ENCODE measurements around the gene CHN2. TPM values are rescaled to one million over a fixed set of nuclear protein-coding genes. Genes with fewer than 3 reads are reported as not detected.
A peak's percentile ranks its signal among the peaks of the same experiment; 100 is the strongest.

The CHN2 gene
- total RNA-seq, 1 donor = 0.81 TPM

- no peak for DNase-seq (ENCODE audit: low read depth)
- TF ChIP-seq CTCF (IDR thresholded peaks at IDR 0.05; ENCODE audit: insufficient read depth, low read length) = no peak
- no peak overlapping the region for H3K4me3 ChIP-seq (ENCODE audit: low read depth, low read length)
Measured at GRCh38 chr7:29406366-29406765, 211.8 kb downstream of the CHN2 start.

DNA sequence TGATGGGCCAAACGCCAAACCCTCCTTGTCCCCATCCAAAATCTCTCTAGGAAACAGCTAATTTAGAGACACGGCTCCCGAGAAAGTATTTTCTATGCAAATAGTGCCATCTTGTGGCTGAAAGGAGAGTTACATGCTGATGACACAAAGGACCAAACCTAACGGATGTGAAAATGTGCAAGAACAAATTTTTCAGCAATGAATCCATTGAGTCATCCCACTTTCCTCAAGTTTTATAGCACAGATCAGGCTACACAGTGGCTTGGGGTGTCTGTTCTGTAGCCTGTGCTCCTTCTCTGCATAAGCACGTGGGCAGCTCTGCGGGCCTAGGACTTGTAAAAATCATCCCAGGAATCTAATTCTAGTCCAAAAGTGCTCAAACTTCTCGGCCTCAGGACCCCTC, 214.3 kb downstream of the CHN2 start:
- peak; percentile 87 for DNase-seq (ENCODE audit: low read depth)
- H3K4me3 ChIP-seq (ENCODE audit: low read depth, low read length) = no peak overlapping the region
- TF ChIP-seq CTCF (IDR thresholded peaks at IDR 0.05; ENCODE audit: insufficient read depth, low read length) = peak; percentile 76

- TF ChIP-seq CTCF (IDR thresholded peaks at IDR 0.05; ENCODE audit: insufficient read depth, low read length) = no peak
- no peak for DNase-seq (ENCODE audit: low read depth)
- H3K4me3 ChIP-seq (ENCODE audit: low read depth, low read length) = no peak overlapping the region
Measured at GRCh38 chr7:29410996-29411395, 216.4 kb downstream of the CHN2 start.

DNA sequence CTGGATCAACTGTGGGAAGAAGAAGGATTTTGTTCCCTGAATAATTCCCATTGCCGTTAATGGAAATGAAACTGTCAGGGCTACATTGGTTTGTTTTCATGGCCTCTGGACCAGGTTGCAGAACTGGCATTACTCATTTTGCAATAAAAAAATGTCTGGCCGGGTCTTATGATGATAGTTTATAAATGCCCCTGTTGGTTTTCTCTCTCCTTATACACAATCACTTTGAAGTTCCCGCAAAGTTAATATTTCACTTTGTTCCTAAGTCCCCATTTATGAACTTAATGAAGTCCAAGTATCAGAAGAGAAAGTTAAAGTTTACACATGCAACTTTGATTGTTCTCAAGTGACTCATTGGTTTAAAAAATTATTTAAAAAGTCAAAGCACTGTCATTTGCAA, 218.3 kb downstream of the CHN2 start:
- TF ChIP-seq CTCF (IDR thresholded peaks at IDR 0.05; ENCODE audit: insufficient read depth, low read length) = no peak
- no peak for DNase-seq (ENCODE audit: low read depth)
- H3K4me3 ChIP-seq (ENCODE audit: low read depth, low read length) = no peak overlapping the region

- TF ChIP-seq CTCF (IDR thresholded peaks at IDR 0.05; ENCODE audit: insufficient read depth, low read length) = no peak
Measured at GRCh38 chr7:29413626-29414136, 219.1 kb downstream of the CHN2 start.

DNA sequence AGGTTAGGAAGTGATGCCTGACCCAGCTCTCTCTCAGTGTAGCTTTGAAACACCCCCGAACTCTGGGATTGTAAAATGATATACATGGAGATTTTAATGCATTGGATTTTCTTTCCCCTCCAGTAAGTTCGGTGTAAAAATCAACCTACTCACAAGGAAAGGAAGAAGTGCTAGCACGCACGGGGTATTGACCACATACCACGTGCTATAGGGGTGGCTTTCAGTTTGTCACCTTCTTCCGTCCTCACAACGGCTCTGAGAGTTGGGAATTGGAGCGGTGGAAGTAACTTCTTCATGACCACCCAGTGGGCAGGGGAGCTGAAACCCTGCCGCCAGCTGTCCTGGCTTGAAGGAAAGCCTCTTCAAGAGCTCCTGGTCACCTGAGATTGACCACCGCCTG, 219.6 kb downstream of the CHN2 start:
- no peak for DNase-seq (ENCODE audit: low read depth)
- TF ChIP-seq CTCF (IDR thresholded peaks at IDR 0.05; ENCODE audit: insufficient read depth, low read length) = no peak
- no peak overlapping the region for H3K4me3 ChIP-seq (ENCODE audit: low read depth, low read length)

More at GRCh38 chr7:29413626-29414136, 219.1 kb downstream of the CHN2 start:
- no peak for DNase-seq (ENCODE audit: low read depth)
- no peak overlapping the region for H3K4me3 ChIP-seq (ENCODE audit: low read depth, low read length)

DNA sequence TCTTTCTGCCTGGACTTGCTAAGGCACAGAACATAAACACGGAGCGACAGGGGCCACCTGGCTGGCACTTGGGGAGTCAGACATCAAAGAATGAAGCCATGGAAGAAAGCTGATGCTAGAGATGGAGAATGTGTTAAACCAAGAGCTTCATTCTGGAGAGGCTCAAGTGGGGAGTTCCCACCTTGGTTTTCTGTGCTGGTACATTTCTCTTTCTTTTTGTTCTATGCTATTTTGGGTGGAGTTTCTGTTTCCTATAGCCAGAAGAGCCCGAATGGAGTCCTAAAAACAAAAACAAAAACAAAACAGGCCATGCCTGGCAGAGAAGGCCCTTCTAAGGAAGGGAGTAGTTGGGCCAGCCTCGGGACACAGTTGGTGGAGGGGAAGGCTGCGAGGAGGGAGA, 220.6 kb downstream of the CHN2 start:
- no peak for TF ChIP-seq CTCF (IDR thresholded peaks at IDR 0.05; ENCODE audit: insufficient read depth, low read length)
- no peak overlapping the region for H3K4me3 ChIP-seq (ENCODE audit: low read depth, low read length)
- no peak for DNase-seq (ENCODE audit: low read depth)
